OCI-LY1 (cell line): Measurements from ENCODE around the gene LRRC57.

Experiments
- H2AFZ ChIP-seq: fragments of 200-600 bp; sonication (generic), shearing (Covaris generic); 2 replicates; pipeline ENCODE4 v1.6.0; 2014; ENCODE audit warnings: antibody characterized with exemption, mild to moderate bottlenecking, low read length
- H3F3A ChIP-seq: fragments of 200-600 bp; sonication (generic), shearing (Covaris generic); 2 replicates; pipeline ENCODE4 v1.6.0; 2014; ENCODE audit warnings: mild to moderate bottlenecking, antibody characterized with exemption, low read length, moderate library complexity; ENCODE audit not compliant: insufficient read depth
- H3K27ac ChIP-seq: fragments of 200-600 bp; sonication (generic); 2 replicates; pipeline ENCODE4 v1.5.1; 2014; ENCODE audit warnings: low read length, mixed run types, mild to moderate bottlenecking, low read depth; ENCODE audit not compliant: poor library complexity, severe bottlenecking
- H3K27me3 ChIP-seq: fragments of 200-600 bp; sonication (generic); 2 replicates; pipeline ENCODE4 v1.6.0; 2014; ENCODE audit warnings: antibody characterized with exemption, mild to moderate bottlenecking, low read length, moderate library complexity; ENCODE audit not compliant: insufficient read depth
- H3K36me3 ChIP-seq: fragments of 200-600 bp; sonication (generic); 2 replicates; pipeline ENCODE4 v1.6.1; 2014; ENCODE audit warnings: mild to moderate bottlenecking, antibody characterized with exemption, low read length, moderate library complexity, mixed read lengths; ENCODE audit not compliant: insufficient read depth
- H3K4me1 ChIP-seq: fragments of 200-600 bp; sonication (generic); 2 replicates; pipeline ENCODE4 v1.5.1; 2014; ENCODE audit warnings: mild to moderate bottlenecking, low read length, moderate library complexity; ENCODE audit not compliant: insufficient read depth, severe bottlenecking
- H3K4me2 ChIP-seq: fragments of 200-600 bp; sonication (generic), shearing (Covaris generic); 2 replicates; pipeline ENCODE4 v1.6.1; 2014; ENCODE audit warnings: low read length
- H3K4me3 ChIP-seq: fragments of 200-600 bp; sonication (generic); 2 replicates; pipeline ENCODE4 v1.5.1; 2014; ENCODE audit warnings: low read length, low read depth, mild to moderate bottlenecking, mixed read lengths; ENCODE audit not compliant: poor library complexity, severe bottlenecking
- H3K79me2 ChIP-seq: fragments of 200-600 bp; shearing (Covaris generic); 2 replicates; pipeline ENCODE4 v1.6.1; 2016; ENCODE audit warnings: mixed run types, low read length, mixed read lengths; ENCODE audit not compliant: insufficient read depth
- H3K9ac ChIP-seq: fragments of 200-600 bp; sonication (generic), shearing (Covaris generic); 2 replicates; pipeline ENCODE4 v1.6.1; 2014; ENCODE audit warnings: mild to moderate bottlenecking, low read length, mixed read lengths
- H3K9me2 ChIP-seq: fragments of 200-600 bp; sonication (generic), shearing (Covaris generic); 2 replicates; pipeline ENCODE4 v1.6.1; 2014; ENCODE audit warnings: low read depth, mild to moderate bottlenecking, low read length, mixed read lengths
- H3K9me3 ChIP-seq: fragments of 200-600 bp; shearing (Covaris generic); 2 replicates; pipeline ENCODE4 v1.6.1; 2014; ENCODE audit warnings: low read length, mixed read lengths
- H4K20me1 ChIP-seq: fragments of 200-600 bp; sonication (generic), shearing (Covaris generic); 2 replicates; pipeline ENCODE4 v1.6.0; 2016; ENCODE audit warnings: mild to moderate bottlenecking, low read length; ENCODE audit not compliant: insufficient read depth
- CTCF ChIP-seq: fragments of 200-600 bp; sonication (generic), shearing (Covaris generic); IDR thresholded peaks from 2 replicates; pipeline ENCODE4 v1.5.1; 2017; ENCODE audit warnings: mild to moderate bottlenecking, antibody characterized with exemption, low read length, moderate library complexity, mixed read lengths
- EZH2 ChIP-seq: fragments of 200-600 bp; sonication (generic), shearing (Covaris generic); IDR thresholded peaks from 2 replicates; pipeline ENCODE4 v1.8.0; 2017; ENCODE audit warnings: borderline replicate concordance, mixed run types, mild to moderate bottlenecking, antibody characterized with exemption, low read length, moderate library complexity, mixed read lengths

Gene LRRC57

GRCh38 chr15:42493679-42494078 is 54.9 kb downstream of the LRRC57 start:
- H3K27me3 ChIP-seq, result no peaks in the 10 kb centered on the region
- 0 out of 2 replicates have a peak, but pooled peaks cover 4% of the 10 kb centered on the region for H3K36me3 ChIP-seq
- H3K9me3 ChIP-seq, result no peaks in the 10 kb centered on the region
- peak overlapping the region; percentile 39; the same call in 1 of the 2 replicates for H3K9ac ChIP-seq
- no peaks in the 10 kb centered on the region for H3K9me2 ChIP-seq
- peak overlapping the region; percentile 85 for H3K27ac ChIP-seq
- peaks cover 74% of the 10 kb centered on the region for H3K4me1 ChIP-seq
- H3F3A ChIP-seq, result no peaks in the 10 kb centered on the region
- H4K20me1 ChIP-seq, result no peaks in the 10 kb centered on the region
- peak overlapping the region; percentile 45 for H3K4me2 ChIP-seq
- peak overlapping the region; percentile 21 for H3K4me3 ChIP-seq
- peak overlapping the region; percentile 43 for H2AFZ ChIP-seq
- TF ChIP-seq CTCF (no peak), EZH2 (no peak)
- peaks cover 21% of the 10 kb centered on the region for H3K79me2 ChIP-seq

GRCh38 chr15:42491539-42492225 is 56.9 kb downstream of the LRRC57 start:
- H4K20me1 ChIP-seq, result no peaks in the 10 kb centered on the region
- H3K4me2 ChIP-seq, result peak overlapping the region; percentile 96
- H3K36me3 ChIP-seq, result no peaks in the 10 kb centered on the region
- no peaks in the 10 kb centered on the region for H3K9me2 ChIP-seq
- no peaks in the 10 kb centered on the region for H3F3A ChIP-seq
- H2AFZ ChIP-seq, result 0 out of 2 replicates have a peak overlapping the region, but pooled peaks have one; percentile 69
- H3K4me3 ChIP-seq, result peak overlapping the region; percentile 82
- H3K9ac ChIP-seq, result peak overlapping the region; percentile 97
- peaks cover 66% of the 10 kb centered on the region for H3K4me1 ChIP-seq
- no peak for TF ChIP-seq EZH2
- TF ChIP-seq CTCF, result no peak
- peak overlapping the region; percentile 87 for H3K27ac ChIP-seq
- no peaks in the 10 kb centered on the region for H3K27me3 ChIP-seq
- H3K9me3 ChIP-seq, result no peaks in the 10 kb centered on the region
- H3K79me2 ChIP-seq, result peaks cover 39% of the 10 kb centered on the region

- no peaks in the 10 kb centered on the region for H3K9me3 ChIP-seq
- H3K27ac ChIP-seq, result peak within 1 kb of the TSS; percentile 87
- H3K9ac ChIP-seq, result peak within 1 kb of the TSS; percentile 97
- TF ChIP-seq CTCF, result peak; percentile 34
- no peak for TF ChIP-seq EZH2
- H4K20me1 ChIP-seq, result no peaks in the 10 kb centered on the region
- H3K4me3 ChIP-seq, result peak within 1 kb of the TSS; percentile 82
- H3K4me2 ChIP-seq, result peak within 1 kb of the TSS; percentile 96
- H3K4me1 ChIP-seq, result peaks cover 58% of the 10 kb centered on the region
- 0 out of 2 replicates have a peak within 1 kb of the TSS, but pooled peaks have one; percentile 69 for H2AFZ ChIP-seq
- H3K36me3 ChIP-seq, result no peaks in the 10 kb centered on the region
- H3K9me2 ChIP-seq, result no peaks in the 10 kb centered on the region
- H3K79me2 ChIP-seq, result peaks cover 45% of the 10 kb centered on the region
- no peaks in the 10 kb centered on the region for H3K27me3 ChIP-seq
- H3F3A ChIP-seq, result no peaks in the 10 kb centered on the region
Measured at GRCh38 chr15:42490671-42491538, 57.7 kb downstream of the LRRC57 start, which contains the start of gene ZNF106. TSS of gene ZNF106 (minus strand) at chr15:42491141. CDS start at chr15:42472289, 18,852 bp downstream.
